Liver (tissue), 9 donors: ENCODE data around the gene ZNF524. TPM values are rescaled to one million over a fixed set of nuclear protein-coding genes. Genes with fewer than 3 reads are reported as not detected.

Source experiments
- DNase-seq: peaks from one replicate; pipeline ENCODE4 v3.0.0-alpha.2; 2017; ENCODE audit warnings: low spot score
- H3K27ac ChIP-seq, 2 donors: one replicate each; pipeline ENCODE4 v1.7.0; 2013; ENCODE audit warnings: inconsistent platforms in 2 of 2, low read length in 2 of 2, control low read depth in 1 of 2, low read depth in 1 of 2, mild to moderate bottlenecking in 1 of 2
- H3K27me3 ChIP-seq, 4 donors: one replicate each; pipeline versions ENCODE4 v1.6.1 to v1.7.0; 2013; ENCODE audit warnings: low read length in 3 of 4, inconsistent platforms in 1 of 4, mild to moderate bottlenecking in 1 of 4, moderate library complexity in 1 of 4; ENCODE audit not compliant: control insufficient read depth in 4 of 4, insufficient read depth in 4 of 4
- H3K36me3 ChIP-seq, 4 donors: one replicate each; pipeline versions ENCODE4 v1.6.1 to v1.7.0; 2013; ENCODE audit warnings: low read length in 3 of 4, mild to moderate bottlenecking in 3 of 4, low read depth in 1 of 4, moderate library complexity in 1 of 4; ENCODE audit not compliant: control insufficient read depth in 4 of 4, insufficient read depth in 3 of 4
- H3K4me1 ChIP-seq, 4 donors: one replicate each; pipeline versions ENCODE4 v1.6.1 to v1.7.0; 2013; ENCODE audit warnings: low read length in 3 of 4, mild to moderate bottlenecking in 3 of 4, moderate library complexity in 1 of 4; ENCODE audit not compliant: control insufficient read depth in 4 of 4, insufficient read depth in 4 of 4
- H3K4me3 ChIP-seq, 3 donors: one replicate each; pipeline versions ENCODE4 v1.6.1 to v1.7.0; 2013; ENCODE audit warnings: low read length in 3 of 3, control low read depth in 1 of 3, low read depth in 1 of 3, mild to moderate bottlenecking in 1 of 3
- H3K9ac ChIP-seq, 2 donors: one replicate each; pipeline ENCODE4 v1.7.0; 2013; ENCODE audit warnings: low read length in 2 of 2, mild to moderate bottlenecking in 2 of 2, moderate library complexity in 2 of 2, control low read depth in 1 of 2, low read depth in 1 of 2
- H3K9me3 ChIP-seq, 4 donors: one replicate each; pipeline versions ENCODE4 v1.6.1 to v1.7.0; 2013; ENCODE audit warnings: low read length in 3 of 4; ENCODE audit not compliant: control insufficient read depth in 4 of 4
- ATF3 ChIP-seq: IDR thresholded peaks from 2 replicates; pipeline ENCODE4 v1.6.1; 2016; ENCODE audit warnings: antibody characterized with exemption
- CTCF ChIP-seq: fragments of 150-350 bp; IDR thresholded peaks from 2 replicates; pipeline ENCODE4 v1.5.1; 2017; ENCODE audit warnings: improper control_type of control experiment, low read depth, low read length; ENCODE audit not compliant: missing input control
- EGR1 ChIP-seq, 2 donors: IDR thresholded peaks; 2 replicates each; pipeline ENCODE4 v1.6.1; 2016 to 2018; ENCODE audit warnings: antibody characterized with exemption in 2 of 2, low read depth in 2 of 2
- FOXA1 ChIP-seq: IDR thresholded peaks from 2 replicates; pipeline ENCODE4 v1.6.1; 2016; ENCODE audit warnings: antibody characterized with exemption
- GABPA ChIP-seq, 2 donors: IDR thresholded peaks in 1 of 2; conservative IDR thresholded peaks in 1 of 2; 2 replicates each; pipeline ENCODE4 v1.6.1; 2016; ENCODE audit warnings: antibody characterized with exemption in 2 of 2, mild to moderate bottlenecking in 1 of 2, moderate library complexity in 1 of 2
- HNF4A ChIP-seq, 2 donors: conservative IDR thresholded peaks; 2 replicates each; pipeline ENCODE4 v1.6.1; 2016; ENCODE audit warnings: antibody characterized with exemption in 2 of 2, mild to moderate bottlenecking in 2 of 2
- HNF4G ChIP-seq: IDR thresholded peaks from 2 replicates; pipeline ENCODE4 v1.6.1; 2016; ENCODE audit warnings: antibody characterized with exemption
- JUND ChIP-seq, 2 donors: IDR thresholded peaks; 2 replicates each; pipeline ENCODE4 v1.6.1; 2016; ENCODE audit warnings: antibody characterized with exemption in 2 of 2
- NR2F2 ChIP-seq: IDR thresholded peaks from 2 replicates; pipeline ENCODE4 v1.6.1; 2016; ENCODE audit warnings: antibody characterized with exemption
- REST ChIP-seq: IDR thresholded peaks from 2 replicates; pipeline ENCODE4 v1.6.1; 2016; ENCODE audit warnings: antibody characterized with exemption, mild to moderate bottlenecking
- RXRA ChIP-seq, 2 donors: IDR thresholded peaks; 2 replicates each; pipeline ENCODE4 v1.6.1; 2017 to 2018; ENCODE audit warnings: antibody characterized with exemption in 2 of 2, mild to moderate bottlenecking in 1 of 2
- SP1 ChIP-seq: IDR thresholded peaks from 2 replicates; pipeline ENCODE4 v1.6.1; 2018; ENCODE audit warnings: antibody characterized with exemption, mild to moderate bottlenecking
- TAF1 ChIP-seq: conservative IDR thresholded peaks from 2 replicates; pipeline ENCODE4 v1.6.1; 2016; ENCODE audit warnings: antibody characterized with exemption, mild to moderate bottlenecking
- YY1 ChIP-seq: IDR thresholded peaks from 2 replicates; pipeline ENCODE4 v1.6.1; 2016; ENCODE audit warnings: antibody characterized with exemption, mild to moderate bottlenecking
- WGBS: extraction: QIAGEN DNeasy Blood & Tissue Kit; methylation state at CpG from one replicate; pipeline ENCODE4 v1.1.7; 2013; 5-methylcytosine and 5-hydroxymethylcytosine counted together
- polyA plus RNA-seq, 2 donors: library from polyadenylated mRNA; stranded (reverse) in 1 of 2; unstranded in 1 of 2; fragments of 200-250 nt in 1 of 2; fragments of >200 nt in 1 of 2; fragmentation: Nextera tagmentation in 1 of 2; extraction: Ambion mirVana in 1 of 2; gene quantifications; one replicate each; pipeline versions ENCODE4 v1.2.1 to v1.2.3, GENCODE V29; 2013 to 2015
- total RNA-seq, 2 donors: library from RNA; depleted of rRNA; stranded (reverse); fragments of >200 nt; gene quantifications; one replicate each; pipeline ENCODE4 v1.2.3, GENCODE V29; 2014
- donor health status: healthy.
- donor health status: healthy.
- donor health status: healthy.
- donor health status: healthy.
- donor health status: healthy.

Gene ZNF524
- total and polyA plus RNA-seq, 4 donors, result 6.7 to 12.3 (median 10.2) TPM

GRCh38 chr19:55646889-55647731 is 47.0 kb downstream of the ZNF524 start:
- TF ChIP-seq RXRA (IDR thresholded peaks at IDR 0.05), result no peak
- TF ChIP-seq SP1, result no peak
- no peak for TF ChIP-seq FOXA1
- no peak for TF ChIP-seq REST
- no peak for TF ChIP-seq HNF4G
- no peak for TF ChIP-seq YY1
- no peak for TF ChIP-seq NR2F2
- no peak for TF ChIP-seq CTCF
- no peak for TF ChIP-seq EGR1 (IDR thresholded peaks at IDR 0.05; ENCODE audit: low read depth in 2 of 2)
- TF ChIP-seq GABPA (IDR thresholded peaks at IDR 0.05 in 1 of 2, conservative IDR thresholded peaks at IDR 0.05 in 1 of 2), result no peak
- TF ChIP-seq ATF3, result no peak
- no peak for TF ChIP-seq HNF4A (conservative IDR thresholded peaks at IDR 0.05)
- Histone ChIP-seq H3K36me3 (peaks cover 0 to 9% (median under 1%) of the 10 kb centered on the region in 4 donors), H3K9me3 (no peaks in the 10 kb centered on the region), H3K4me1 (peaks cover 22 to 52% (median 44%) of the 10 kb centered on the region in 4 donors), H3K9ac (peak overlapping the region; percentile 71 to 87), H3K27ac (peak overlapping the region; percentile 75 to 86), H3K4me3 (peak overlapping the region; percentile 66 to 89 (median 86)), H3K27me3 (no peaks in the 10 kb centered on the region)
- DNase-seq, result no peak
- 49% methylated on average over 14 of the region's 14 CpGs for WGBS

GRCh38 chr19:55647732-55648584 is 47.9 kb downstream of the ZNF524 start, which contains the start of gene CCDC106:
TSS of gene CCDC106 (plus strand) at chr19:55648212. CDS start at chr19:55649047, 835 bp downstream.
- Histone ChIP-seq H3K36me3 (peaks cover 0 to 9% (median under 1%) of the 10 kb centered on the region in 4 donors), H3K27ac (peak within 1 kb of the TSS; percentile 75 to 86), H3K4me1 (peaks cover 15 to 44% (median 36%) of the 10 kb centered on the region in 4 donors), H3K4me3 (peak within 1 kb of the TSS; percentile 66 to 89 (median 86)), H3K27me3 (no peaks in the 10 kb centered on the region), H3K9me3 (no peaks in the 10 kb centered on the region), H3K9ac (peak within 1 kb of the TSS; percentile 71 to 87)
- TF ChIP-seq HNF4G, result no peak
- TF ChIP-seq YY1, result peak; percentile 44
- TF ChIP-seq JUND (IDR thresholded peaks at IDR 0.05), result no peak
- no peak for TF ChIP-seq TAF1
- peak in 1 of 2 donors; percentile 77 for TF ChIP-seq EGR1 (IDR thresholded peaks at IDR 0.05; ENCODE audit: low read depth in 2 of 2)
- peak; percentile 70 for DNase-seq
- 2% methylated on average over 87 of the region's 87 CpGs for WGBS
